CD14-positive monocyte (primary cell): ENCODE data around the gene PRKN. TPM values are rescaled to one million over a fixed set of nuclear protein-coding genes. Genes with fewer than 3 reads are reported as not detected.
A peak's percentile ranks its signal among the peaks of the same experiment; 100 is the strongest.

ENCODE experiments used
- DNase-seq, 3 donors: peaks; one replicate each; pipeline ENCODE4 v3.0.0-alpha.2; 2011 to 2022
- H2AFZ ChIP-seq: 2 replicates; pipeline ENCODE4 v1.6.0; 2012; ENCODE audit warnings: mild to moderate bottlenecking, low read depth, low read length, inconsistent platforms; ENCODE audit not compliant: insufficient read depth, poor library complexity, severe bottlenecking
- H3K27ac ChIP-seq, 2 donors: 1 replicate in 1 of 2; 2 replicates in 1 of 2; pipeline ENCODE4 v1.5.1; 2012 to 2013; ENCODE audit warnings: low read length in 2 of 2, control low read depth in 1 of 2, inconsistent platforms in 1 of 2, low read depth in 1 of 2, mild to moderate bottlenecking in 1 of 2
- H3K27me3 ChIP-seq, 2 donors: one replicate each; pipeline versions ENCODE4 v1.6.0 to v1.6.1; 2011 to 2013; ENCODE audit warnings: low read length in 2 of 2; ENCODE audit not compliant: control insufficient read depth in 2 of 2, insufficient read depth in 2 of 2
- H3K36me3 ChIP-seq, 2 donors: replicated peaks in 1 of 2; 1 replicate in 1 of 2; 2 replicates in 1 of 2; pipeline versions ENCODE4 v1.5.1 to v1.6.1; 2012 to 2013; ENCODE audit warnings: low read length in 2 of 2, control low read depth in 1 of 2, inconsistent platforms in 1 of 2, mild to moderate bottlenecking in 1 of 2; ENCODE audit not compliant: insufficient read depth in 2 of 2, control insufficient read depth in 1 of 2
- H3K4me1 ChIP-seq, 2 donors: 1 replicate in 1 of 2; 2 replicates in 1 of 2; pipeline versions ENCODE4 v1.5.1 to v1.6.1; 2012 to 2013; ENCODE audit warnings: low read length in 2 of 2, control low read depth in 1 of 2, inconsistent platforms in 1 of 2, mild to moderate bottlenecking in 1 of 2, moderate library complexity in 1 of 2; ENCODE audit not compliant: insufficient read depth in 2 of 2, control insufficient read depth in 1 of 2
- H3K4me2 ChIP-seq: replicated peaks from 2 replicates; pipeline ENCODE3; 2012; ENCODE audit warnings: low read length, moderate library complexity, mild to moderate bottlenecking; ENCODE audit not compliant: poor library complexity, severe bottlenecking; ENCODE audit errors: extremely low read depth
- H3K4me3 ChIP-seq, 3 experiments: fragments of 200-600 bp in 1 of 3; sonication (generic) in 1 of 3; replicated peaks in 1 of 3; 1 replicate in 2 of 3; 2 replicates in 1 of 3; pipeline ENCODE4 v1.5.1; 2011 to 2013; ENCODE audit warnings: low read length in 3 of 3, mild to moderate bottlenecking in 3 of 3, control low read depth in 2 of 3, low read depth in 2 of 3, inconsistent platforms in 1 of 3, moderate library complexity in 1 of 3
- H3K79me2 ChIP-seq: 2 replicates; pipeline ENCODE4 v1.6.0; 2012; ENCODE audit warnings: mild to moderate bottlenecking, control low read depth, inconsistent platforms, low read length, moderate library complexity; ENCODE audit not compliant: insufficient read depth
- H3K9ac ChIP-seq: 2 replicates; pipeline ENCODE4 v1.6.0; 2017; ENCODE audit warnings: low read length, mild to moderate bottlenecking; ENCODE audit not compliant: insufficient read depth, poor library complexity, severe bottlenecking
- H3K9me3 ChIP-seq, 2 donors: replicated peaks in 1 of 2; 1 replicate in 1 of 2; 2 replicates in 1 of 2; pipeline versions ENCODE4 v1.5.1 to v1.6.1; 2012 to 2013; ENCODE audit warnings: low read length in 2 of 2, control low read depth in 1 of 2; ENCODE audit not compliant: control insufficient read depth in 1 of 2, insufficient read depth in 1 of 2
- H4K20me1 ChIP-seq: 2 replicates; pipeline ENCODE4 v1.6.0; 2012; ENCODE audit warnings: mild to moderate bottlenecking, low read length, control low read depth, moderate library complexity; ENCODE audit not compliant: insufficient read depth
- H3K27ac Mint-ChIP-seq, 7 donors: one replicate each; pipeline ENCODE4 v1.8.0; 2020; ENCODE audit warnings: mild to moderate bottlenecking in 7 of 7, mixed read lengths in 7 of 7, moderate library complexity in 6 of 7, inconsistent platforms in 2 of 7
- H3K27me3 Mint-ChIP-seq, 3 donors: one replicate each; pipeline ENCODE4 v1.8.0; 2021 to 2022; ENCODE audit warnings: low read depth in 3 of 3, mild to moderate bottlenecking in 3 of 3, mixed read lengths in 3 of 3, moderate library complexity in 3 of 3, inconsistent platforms in 1 of 3
- H3K36me3 Mint-ChIP-seq, 2 donors: one replicate each; pipeline ENCODE4 v1.8.0; 2020; ENCODE audit warnings: mixed read lengths in 2 of 2, inconsistent platforms in 1 of 2, mild to moderate bottlenecking in 1 of 2
- H3K4me1 Mint-ChIP-seq: one replicate; pipeline ENCODE4 v1.8.0; 2020; ENCODE audit warnings: mild to moderate bottlenecking, mixed read lengths
- H3K4me3 Mint-ChIP-seq, 2 donors: one replicate each; pipeline ENCODE4 v1.8.0; 2020; ENCODE audit warnings: mild to moderate bottlenecking in 2 of 2, mixed read lengths in 2 of 2, moderate library complexity in 1 of 2
- H3K9me3 Mint-ChIP-seq, 7 donors: one replicate each; pipeline ENCODE4 v1.8.0; 2020 to 2022; ENCODE audit warnings: mixed read lengths in 7 of 7, mild to moderate bottlenecking in 6 of 7, moderate library complexity in 6 of 7, inconsistent platforms in 2 of 7
- CTCF ChIP-seq: fragments of 200-600 bp; IDR thresholded peaks from one replicate; pipeline ENCODE4 v1.8.0; 2022; ENCODE audit warnings: antibody characterized with exemption, mild to moderate bottlenecking
- WGBS: methylation state at CpG from one replicate; pipeline ENCODE4 v1.1.5; 2013; ENCODE audit warnings: missing lambda C conversion rate; ENCODE audit not compliant: insufficient coverage; 5-methylcytosine and 5-hydroxymethylcytosine counted together
- intact Hi-C, 2 donors: fragments of 100-400 bp; cut with micrococcal nuclease; formaldehyde crosslinking; loops; one replicate each; pipeline versions ENCODE4 v1.15.0 to v1.15.1; 2023
- polyA plus RNA-seq, 3 donors: library from polyadenylated mRNA; depleted of rRNA in 1 of 3; unstranded in 2 of 3; stranded (reverse) in 1 of 3; fragments of 300-500 nt in 2 of 3; fragments of >200 nt in 1 of 3; fragmentation: Illumina TruSeq in 2 of 3; gene quantifications; 1 replicate in 2 of 3; 2 replicates in 1 of 3; pipeline ENCODE4 v1.2.3, GENCODE V29; 2012 to 2021

The PRKN gene
- polyA plus RNA-seq, 3 donors, result 0.19 to 0.21 TPM; not detected in 1

DNA sequence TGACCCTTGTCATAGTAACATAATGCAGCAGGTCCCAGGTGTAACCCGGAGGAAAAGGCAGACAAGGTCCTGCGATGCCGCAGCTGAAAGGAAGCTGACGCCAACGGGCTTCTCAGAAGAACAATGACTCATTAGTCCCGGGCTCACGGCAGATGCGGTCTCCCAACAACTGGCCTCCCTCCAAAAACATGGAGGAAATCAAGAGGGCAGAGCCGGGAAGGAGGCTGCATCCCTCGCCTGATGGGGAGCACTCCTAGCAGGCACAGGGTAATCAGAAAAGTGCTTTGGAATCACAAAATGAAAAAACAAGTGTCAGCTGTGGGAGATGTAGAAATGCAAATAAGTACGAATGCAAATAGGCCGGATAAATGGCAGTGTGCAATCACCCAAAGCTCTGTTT, 1288.5 kb downstream of the PRKN start:
- no peak for DNase-seq
- Histone ChIP-seq H4K20me1 (no peaks in the 10 kb centered on the region), H3K9ac (no peak overlapping the region), H3K4me2 (no peak overlapping the region), H3K4me1 (no peaks in the 10 kb centered on the region), H3K9me3 (no peaks in the 10 kb centered on the region), H3K4me3 (no peak overlapping the region), H3K27ac (no peak overlapping the region), H3K79me2 (no peaks in the 10 kb centered on the region), H3K36me3 (no peaks in the 10 kb centered on the region), H3K27me3 (no peaks in the 10 kb centered on the region), H2AFZ (no peak overlapping the region)
- peaks cover 0 to 4% (median 0%) of the 10 kb centered on the region in 7 donors for H3K9me3 Mint-ChIP-seq
- 91% methylated on average over 10 of the region's 12 CpGs for WGBS
- intact Hi-C loops, result no loop called here
- H3K4me1 Mint-ChIP-seq, result no peaks in the 10 kb centered on the region
- H3K27me3 Mint-ChIP-seq, result peaks cover 0 to 2% (median 0%) of the 10 kb centered on the region in 3 donors
- no peak for TF ChIP-seq CTCF
- no peak overlapping the region for H3K4me3 Mint-ChIP-seq
- H3K27ac Mint-ChIP-seq, result no peak overlapping the region
- no peaks in the 10 kb centered on the region for H3K36me3 Mint-ChIP-seq

GRCh38 chr6:161438430-161439030, 1289.0 kb downstream of the PRKN start:
- Mint-ChIP-seq H3K27ac (peak overlapping the region in 1 of 7 donors; percentile 58), H3K27me3 (peaks cover 0 to 2% (median 0%) of the 10 kb centered on the region in 3 donors), H3K4me3 (no peak overlapping the region), H3K36me3 (no peaks in the 10 kb centered on the region), H3K9me3 (peaks cover 0 to 4% (median 0%) of the 10 kb centered on the region in 7 donors), H3K4me1 (no peaks in the 10 kb centered on the region)
- Histone ChIP-seq H3K9me3 (no peaks in the 10 kb centered on the region), H3K36me3 (no peaks in the 10 kb centered on the region), H3K4me1 (no peaks in the 10 kb centered on the region), H3K79me2 (no peaks in the 10 kb centered on the region), H3K4me2 (no peak overlapping the region), H4K20me1 (no peaks in the 10 kb centered on the region), H2AFZ (no peak overlapping the region), H3K4me3 (no peak overlapping the region), H3K9ac (no peak overlapping the region), H3K27me3 (no peaks in the 10 kb centered on the region), H3K27ac (no peak overlapping the region)
- whole genome bisulfite sequencing, result no CpG with 5 or more reads among the region's 12 CpGs
- TF ChIP-seq CTCF, result no peak
- intact Hi-C loops, result no loop called here
- no peak for DNase-seq
